Measurements from ENCODE around the gene PRKCE.

- no peak for TF ChIP-seq POLR2A (IDR thresholded peaks at IDR 0.05)
- TF ChIP-seq, protein P1, sequence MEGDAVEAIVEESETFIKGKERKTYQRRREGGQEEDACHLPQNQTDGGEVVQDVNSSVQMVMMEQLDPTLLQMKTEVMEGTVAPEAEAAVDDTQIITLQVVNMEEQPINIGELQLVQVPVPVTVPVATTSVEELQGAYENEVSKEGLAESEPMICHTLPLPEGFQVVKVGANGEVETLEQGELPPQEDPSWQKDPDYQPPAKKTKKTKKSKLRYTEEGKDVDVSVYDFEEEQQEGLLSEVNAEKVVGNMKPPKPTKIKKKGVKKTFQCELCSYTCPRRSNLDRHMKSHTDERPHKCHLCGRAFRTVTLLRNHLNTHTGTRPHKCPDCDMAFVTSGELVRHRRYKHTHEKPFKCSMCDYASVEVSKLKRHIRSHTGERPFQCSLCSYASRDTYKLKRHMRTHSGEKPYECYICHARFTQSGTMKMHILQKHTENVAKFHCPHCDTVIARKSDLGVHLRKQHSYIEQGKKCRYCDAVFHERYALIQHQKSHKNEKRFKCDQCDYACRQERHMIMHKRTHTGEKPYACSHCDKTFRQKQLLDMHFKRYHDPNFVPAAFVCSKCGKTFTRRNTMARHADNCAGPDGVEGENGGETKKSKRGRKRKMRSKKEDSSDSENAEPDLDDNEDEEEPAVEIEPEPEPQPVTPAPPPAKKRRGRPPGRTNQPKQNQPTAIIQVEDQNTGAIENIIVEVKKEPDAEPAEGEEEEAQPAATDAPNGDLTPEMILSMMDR (IDR thresholded peaks at IDR 0.05) = no peak
Observed at GRCh38 chr2:45964223-45964841, 312.9 kb downstream of the PRKCE start.
